CD4-positive, alpha-beta T cell treated with Interleukin-6 for 4 hours (primary cell): ENCODE data around the gene RECK.
"Not testable (repeated sequence)": the region's sequence is repeated elsewhere in the genome, so short reads cannot be mapped to it uniquely, and the experiment has no call there.

ENCODE experiments used
- DNase-seq: peaks from one replicate; pipeline ENCODE4 v3.0.0-alpha.2; 2020; ENCODE audit warnings: mixed read lengths

RECK gene

DNA sequence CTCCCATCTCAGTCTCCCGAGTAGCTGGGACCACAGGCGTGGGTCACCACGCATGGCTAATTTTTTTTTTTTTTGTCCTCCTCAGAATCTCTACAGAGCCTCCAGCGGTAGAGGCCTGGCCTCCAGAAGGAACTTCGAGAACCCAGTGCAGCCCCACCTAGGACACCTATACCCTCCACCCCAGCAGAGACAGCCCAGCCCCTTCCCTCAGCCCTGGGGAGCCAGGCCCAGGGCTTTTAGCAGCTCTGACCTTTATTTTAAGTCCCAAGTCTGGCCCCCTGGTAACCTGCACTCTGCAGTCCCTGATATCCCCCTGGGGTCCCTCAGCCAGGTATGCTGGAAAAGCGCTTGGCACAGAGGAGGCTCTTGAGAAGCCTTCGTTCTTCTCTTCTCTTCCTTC, 105.0 kb downstream of the RECK start:
- DNase-seq: no peak

GRCh38 chr9:36142510-36143244, 106.0 kb downstream of the RECK start:
- no peak for DNase-seq

- DNase-seq: no peak
Observed at GRCh38 chr9:36143245-36143641, 106.5 kb downstream of the RECK start.

GRCh38 chr9:36144309-36145232, 107.9 kb downstream of the RECK start:
- peak; percentile 37 for DNase-seq

GRCh38 chr9:36145970-36146369, 109.3 kb downstream of the RECK start:
- DNase-seq: no peak

- no peak for DNase-seq
Observed at GRCh38 chr9:36146651-36147050, 109.9 kb downstream of the RECK start.

- DNase-seq: no peak
Observed at GRCh38 chr9:36147441-36148175, 110.9 kb downstream of the RECK start.

DNA sequence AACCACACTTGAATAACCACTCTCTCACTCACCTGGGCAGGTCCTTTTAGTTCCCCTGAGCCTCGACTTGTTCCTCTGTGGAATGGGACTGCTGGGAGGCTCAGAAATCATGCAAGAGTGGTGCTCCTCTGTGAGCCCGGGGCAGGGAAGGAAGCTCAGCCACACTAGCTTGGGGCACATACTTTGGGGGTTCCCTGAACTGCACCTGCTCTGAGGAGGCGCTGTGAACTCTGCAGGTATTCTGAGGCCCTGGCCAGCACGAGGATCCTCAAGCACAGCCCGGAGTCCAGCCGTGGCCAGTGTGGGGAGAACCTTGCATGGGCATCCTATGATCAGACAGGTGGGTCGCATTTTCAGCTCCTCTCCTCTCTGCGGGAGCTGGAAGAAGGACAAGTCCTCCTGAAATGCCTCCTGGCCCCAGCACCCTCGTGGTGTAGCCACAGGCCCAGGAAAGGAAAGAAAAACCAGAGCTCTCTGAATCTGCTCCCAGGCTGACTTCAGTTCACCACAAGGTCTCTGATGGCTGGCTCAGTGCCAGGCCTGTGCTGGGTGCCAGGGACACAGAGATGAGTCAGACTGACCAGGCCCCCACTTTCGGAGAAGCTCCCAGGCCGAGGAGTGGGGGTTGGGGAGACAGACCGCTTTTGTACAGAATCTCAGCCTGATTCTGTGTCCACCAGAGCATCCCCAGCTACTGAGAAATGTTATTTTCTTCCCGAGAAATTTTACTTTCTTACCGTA, 111.8 kb downstream of the RECK start:
- DNase-seq: peak; percentile 83

DNA sequence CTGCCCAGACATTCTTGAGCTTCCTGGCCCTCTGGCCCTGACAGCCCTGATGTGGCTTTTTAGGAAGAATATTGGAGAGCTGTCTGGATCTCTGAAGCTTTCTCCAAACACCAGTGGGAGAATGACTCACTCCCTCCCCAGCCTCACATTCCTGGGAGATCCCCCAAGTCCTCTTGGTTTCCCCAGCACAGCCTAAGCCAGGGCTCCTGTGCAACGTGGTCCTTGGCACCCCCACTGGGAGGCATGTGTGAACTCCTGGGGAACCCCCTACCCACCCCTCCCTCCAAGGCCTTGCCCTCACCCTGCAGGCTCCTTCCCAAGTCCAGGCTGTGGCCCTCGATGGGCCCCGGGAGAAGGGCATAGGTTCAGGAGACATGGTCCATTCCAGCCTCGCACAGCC, 112.5 kb downstream of the RECK start:
- no peak for DNase-seq

GRCh38 chr9:36150574-36151315, 114.0 kb downstream of the RECK start:
- DNase-seq: no peak

DNA sequence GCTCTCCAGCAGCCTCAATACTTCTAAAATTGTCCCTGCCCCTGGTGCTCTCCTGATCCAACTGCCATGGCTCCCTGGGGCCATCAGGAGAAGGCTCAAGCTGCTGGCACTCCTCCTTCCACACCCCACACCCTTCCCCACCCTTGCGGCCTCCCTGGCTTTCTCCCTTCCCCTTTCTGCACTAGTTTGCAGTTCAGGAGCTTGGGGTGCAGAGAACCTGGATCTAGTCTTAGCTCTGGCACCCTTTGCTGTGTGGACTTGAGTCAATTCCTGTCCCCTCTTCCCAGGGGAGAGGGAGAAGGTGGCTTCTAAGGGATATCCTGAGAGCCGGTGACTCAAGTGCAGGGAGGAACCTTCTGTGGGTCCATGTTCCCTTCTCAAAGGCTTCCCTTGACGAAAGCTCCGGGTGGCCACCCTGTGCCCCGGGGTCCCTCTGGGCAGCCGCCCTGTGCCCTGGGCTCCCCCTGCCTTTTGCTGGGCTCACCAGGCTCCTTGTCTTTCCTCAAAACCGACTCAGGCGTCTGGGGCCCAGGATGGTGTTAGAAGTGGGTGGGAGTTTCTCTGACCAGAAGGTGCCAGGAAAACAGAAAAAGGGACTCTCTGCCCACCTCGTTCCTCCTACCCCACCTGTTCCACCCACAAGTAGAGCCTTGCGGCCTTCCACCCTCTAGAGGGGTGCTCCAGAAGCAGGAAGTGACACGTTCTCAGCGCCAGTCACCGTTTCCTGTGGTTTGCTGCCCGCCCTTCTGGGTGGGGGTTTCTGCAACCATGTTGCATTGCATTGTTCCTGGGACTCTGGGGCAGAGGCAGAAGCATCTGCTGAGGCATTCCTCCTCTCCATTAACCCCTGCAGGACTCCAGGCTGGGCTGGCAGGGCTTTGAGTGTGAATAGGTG, 114.8 kb downstream of the RECK start:
- DNase-seq: peak; percentile 89

DNA sequence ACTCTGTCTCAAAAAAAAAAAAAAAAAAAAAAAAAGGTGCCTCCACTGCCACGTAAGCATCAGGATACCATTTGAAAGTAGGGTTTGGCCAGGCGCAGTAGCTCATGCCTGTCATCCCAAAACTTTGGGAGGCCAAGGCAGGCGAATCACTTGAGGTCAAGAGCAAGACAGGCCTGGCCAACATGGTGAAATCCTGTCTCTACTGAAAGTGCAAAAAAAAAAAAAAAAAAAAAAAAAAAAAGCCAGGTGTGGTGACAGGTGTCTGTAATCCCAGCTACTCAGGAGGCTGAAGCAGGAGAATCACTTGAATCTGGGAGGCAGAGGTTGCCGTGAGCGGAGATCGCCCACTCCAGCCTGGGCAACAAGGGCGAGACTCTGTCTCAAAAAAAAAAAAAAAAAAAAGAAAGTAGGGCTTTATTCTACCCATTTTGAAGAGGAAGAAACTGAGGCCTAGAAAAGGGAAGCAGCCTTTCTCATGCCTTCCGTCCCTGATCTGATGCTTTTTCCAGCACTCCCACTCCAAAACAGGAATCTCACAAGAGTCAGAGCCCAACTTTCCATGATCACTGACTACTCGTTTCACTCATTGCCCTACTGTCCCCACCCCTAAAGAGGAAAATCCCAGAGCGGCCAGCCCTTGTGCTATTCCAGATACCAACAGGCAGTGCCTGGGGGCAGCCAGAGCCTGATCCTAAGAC, 116.2 kb downstream of the RECK start:
- no peak for DNase-seq

GRCh38 chr9:36153746-36154145, 117.0 kb downstream of the RECK start:
- no peak for DNase-seq

DNA sequence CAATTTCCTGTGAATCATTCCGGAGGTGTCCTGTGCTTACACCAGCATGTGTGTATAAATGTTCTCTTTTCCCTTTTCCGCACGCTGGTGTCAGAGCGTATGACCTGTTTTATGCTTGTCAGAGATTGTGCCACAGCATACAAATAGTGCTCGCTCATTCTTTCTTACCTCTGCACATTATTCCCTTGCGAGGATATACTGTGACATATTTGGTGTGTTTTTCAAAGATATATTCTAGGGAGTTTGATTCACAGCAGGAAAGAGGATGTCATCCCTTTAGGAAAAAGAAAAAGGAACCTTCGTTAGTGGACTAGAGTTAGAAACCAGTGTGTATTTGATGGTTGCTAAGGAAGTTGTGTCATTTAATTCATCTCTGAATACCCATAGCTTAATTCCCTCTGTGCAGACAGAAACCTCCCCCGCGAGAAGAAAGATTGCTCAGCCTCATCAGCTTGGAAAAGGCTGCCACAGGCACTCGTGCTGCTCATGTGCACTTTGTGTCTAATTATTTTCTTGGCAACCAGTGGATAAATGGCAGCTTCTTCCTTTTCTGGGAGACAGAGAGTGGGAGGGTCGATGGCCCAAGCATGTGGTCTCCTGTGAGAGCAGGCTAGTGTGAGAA, 117.7 kb downstream of the RECK start:
- DNase-seq: no peak

- no peak for DNase-seq
Observed at GRCh38 chr9:36156116-36156515, 119.4 kb downstream of the RECK start.

DNA sequence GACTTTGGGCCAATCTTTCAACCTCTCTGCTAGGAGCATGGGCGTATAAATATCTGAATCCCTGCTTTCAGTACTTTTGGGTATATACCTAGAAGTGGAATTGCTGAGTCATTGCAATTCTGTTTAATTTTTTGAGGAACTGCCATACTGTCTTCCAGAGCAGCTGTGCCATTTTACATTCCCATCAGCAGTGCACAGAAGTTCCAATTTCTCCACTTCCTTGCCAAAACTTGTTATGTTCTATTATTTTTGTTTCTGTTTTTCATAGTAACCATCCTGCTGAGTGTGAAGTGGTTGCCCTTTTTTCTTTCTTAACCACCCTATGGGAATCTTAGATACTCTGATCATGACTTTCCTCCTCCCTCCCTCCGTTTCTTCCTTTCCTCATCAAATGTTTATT, 121.4 kb downstream of the RECK start:
- no peak for DNase-seq

DNA sequence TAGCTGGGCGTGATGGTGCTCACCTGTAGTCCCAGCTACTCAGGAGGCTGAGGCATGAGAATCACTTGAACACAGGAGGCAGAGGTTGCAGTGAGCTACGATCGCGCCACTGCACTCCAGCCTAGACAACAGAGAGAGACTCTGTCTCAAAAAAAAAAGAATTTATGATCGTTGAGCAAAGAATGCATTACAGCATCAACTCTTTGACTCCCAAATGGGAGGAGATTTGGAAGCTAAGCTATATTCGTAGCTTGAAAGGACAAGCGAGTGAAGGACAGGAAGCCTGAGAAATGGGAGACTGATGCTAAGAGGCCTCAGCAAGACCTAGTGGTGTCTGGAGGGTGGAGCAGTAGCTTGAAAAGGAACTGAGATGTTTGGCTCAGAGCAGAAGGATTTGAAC, 122.2 kb downstream of the RECK start:
- DNase-seq: no peak

GRCh38 chr9:36159509-36159908, 122.8 kb downstream of the RECK start:
- DNase-seq: not testable (repeated sequence)

GRCh38 chr9:36160126-36160525, 123.4 kb downstream of the RECK start:
- not testable (repeated sequence) for DNase-seq

DNA sequence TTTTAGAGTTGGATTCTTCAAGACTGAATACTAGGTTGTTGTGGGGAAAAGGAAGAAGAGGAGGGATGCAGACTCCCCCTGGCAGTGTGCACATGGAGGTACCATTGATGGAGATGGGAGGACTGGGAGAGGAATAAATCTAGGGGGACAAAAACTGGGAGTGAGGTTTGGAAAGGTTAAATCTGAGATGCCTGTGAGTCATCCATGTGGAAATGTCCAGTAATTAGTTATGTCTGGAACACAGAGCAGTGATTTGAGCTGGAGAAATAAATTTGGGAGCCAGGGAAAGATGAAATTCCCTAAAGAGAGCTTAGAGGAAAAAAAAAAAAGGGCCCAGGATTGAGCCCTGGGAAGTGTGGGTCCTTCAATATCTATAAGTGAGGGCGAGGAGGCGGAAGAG, 124.5 kb downstream of the RECK start:
- no peak for DNase-seq
